IPS-15b (cell line): ENCODE data around the gene MCCC2.

ENCODE experiments used
- H3K27me3 ChIP-seq: one replicate; pipeline ENCODE4 v1.6.1; 2013; ENCODE audit warnings: low read length; ENCODE audit not compliant: control insufficient read depth, insufficient read depth
- H3K36me3 ChIP-seq: one replicate; pipeline ENCODE4 v1.6.1; 2013; ENCODE audit warnings: low read length; ENCODE audit not compliant: control insufficient read depth, insufficient read depth
- H3K4me1 ChIP-seq: one replicate; pipeline ENCODE4 v1.6.1; 2013; ENCODE audit warnings: mild to moderate bottlenecking, low read length; ENCODE audit not compliant: control insufficient read depth, insufficient read depth
- H3K4me3 ChIP-seq: one replicate; pipeline ENCODE4 v1.5.1; 2013; ENCODE audit warnings: low read depth, low read length
- H3K9ac ChIP-seq: one replicate; pipeline ENCODE4 v1.6.1; 2013; ENCODE audit warnings: low read depth, mild to moderate bottlenecking, low read length
- H3K9me3 ChIP-seq: one replicate; pipeline ENCODE4 v1.6.1; 2013; ENCODE audit warnings: mild to moderate bottlenecking, low read length; ENCODE audit not compliant: control insufficient read depth, insufficient read depth

The MCCC2 gene

DNA sequence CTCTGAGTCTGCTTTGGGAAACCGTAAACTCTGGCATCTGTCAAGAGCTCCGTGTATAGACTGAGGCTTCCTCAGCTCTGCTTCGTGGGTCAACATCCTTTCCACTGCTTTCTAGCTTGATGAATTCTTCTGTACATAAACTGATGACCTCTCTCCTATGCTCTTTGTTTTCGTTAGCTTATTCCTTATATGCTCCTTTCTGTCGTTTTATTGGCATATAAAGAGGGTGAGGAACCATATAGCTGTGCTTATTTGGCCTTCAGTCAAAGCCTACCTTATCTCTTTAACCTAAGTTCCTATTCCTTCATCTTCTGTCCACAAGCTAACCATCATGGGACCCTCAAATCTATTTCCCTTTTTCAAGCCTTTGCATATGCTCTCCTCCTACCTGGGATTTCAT, 92.6 kb downstream of the MCCC2 start:
- Histone ChIP-seq H3K27me3 (no peaks in the 10 kb centered on the region), H3K9me3 (no peaks in the 10 kb centered on the region), H3K36me3 (no peaks in the 10 kb centered on the region), H3K4me1 (no peaks in the 10 kb centered on the region), H3K9ac (no peak overlapping the region), H3K4me3 (no peak overlapping the region)

GRCh38 chr5:71680510-71680909, 93.4 kb downstream of the MCCC2 start:
- H3K4me3 ChIP-seq, result no peak overlapping the region
- H3K27me3 ChIP-seq, result no peaks in the 10 kb centered on the region
- H3K9ac ChIP-seq, result no peak overlapping the region
- H3K36me3 ChIP-seq, result no peaks in the 10 kb centered on the region
- H3K4me1 ChIP-seq, result no peaks in the 10 kb centered on the region
- H3K9me3 ChIP-seq, result no peaks in the 10 kb centered on the region

- Histone ChIP-seq H3K27me3 (no peaks in the 10 kb centered on the region), H3K9ac (no peak overlapping the region), H3K4me3 (no peak overlapping the region), H3K4me1 (no peaks in the 10 kb centered on the region), H3K36me3 (no peaks in the 10 kb centered on the region), H3K9me3 (no peaks in the 10 kb centered on the region)
Observed at GRCh38 chr5:71681296-71681695, 94.2 kb downstream of the MCCC2 start.

GRCh38 chr5:71684309-71684708, 97.2 kb downstream of the MCCC2 start:
- no peak overlapping the region for H3K4me3 ChIP-seq
- H3K36me3 ChIP-seq, result no peaks in the 10 kb centered on the region
- no peaks in the 10 kb centered on the region for H3K9me3 ChIP-seq
- H3K9ac ChIP-seq, result no peak overlapping the region
- no peaks in the 10 kb centered on the region for H3K27me3 ChIP-seq
- no peaks in the 10 kb centered on the region for H3K4me1 ChIP-seq

GRCh38 chr5:71693828-71694427, 106.8 kb downstream of the MCCC2 start:
- Histone ChIP-seq H3K4me3 (no peak overlapping the region), H3K4me1 (peaks cover 7% of the 10 kb centered on the region), H3K9ac (no peak overlapping the region), H3K36me3 (no peaks in the 10 kb centered on the region), H3K27me3 (no peaks in the 10 kb centered on the region), H3K9me3 (no peaks in the 10 kb centered on the region)

DNA sequence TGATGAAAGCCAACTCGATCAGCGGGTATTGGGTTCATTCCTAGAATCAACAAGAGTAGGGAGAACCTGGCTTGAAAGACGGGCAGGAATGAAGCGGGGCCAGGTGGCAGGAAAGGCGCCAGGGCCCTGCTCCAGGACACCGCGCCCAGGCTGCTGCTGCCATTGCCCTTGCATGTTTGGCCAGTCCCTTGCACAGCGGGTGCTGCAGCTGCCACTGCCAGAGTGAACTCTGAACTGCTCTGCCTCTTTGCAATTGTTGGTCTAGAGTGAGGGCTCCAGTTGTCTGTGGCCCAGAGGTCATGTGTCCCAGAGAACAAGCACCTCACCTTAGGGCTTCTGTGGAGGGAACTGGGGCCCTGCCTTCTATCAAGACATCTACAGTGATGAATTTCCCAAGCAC, 107.9 kb downstream of the MCCC2 start:
- H3K9ac ChIP-seq, result no peak overlapping the region
- H3K9me3 ChIP-seq, result no peaks in the 10 kb centered on the region
- H3K4me1 ChIP-seq, result peaks cover 7% of the 10 kb centered on the region
- H3K27me3 ChIP-seq, result no peaks in the 10 kb centered on the region
- H3K4me3 ChIP-seq, result no peak overlapping the region
- no peaks in the 10 kb centered on the region for H3K36me3 ChIP-seq

GRCh38 chr5:71695595-71695994, 108.5 kb downstream of the MCCC2 start:
- H3K27me3 ChIP-seq, result no peaks in the 10 kb centered on the region

DNA sequence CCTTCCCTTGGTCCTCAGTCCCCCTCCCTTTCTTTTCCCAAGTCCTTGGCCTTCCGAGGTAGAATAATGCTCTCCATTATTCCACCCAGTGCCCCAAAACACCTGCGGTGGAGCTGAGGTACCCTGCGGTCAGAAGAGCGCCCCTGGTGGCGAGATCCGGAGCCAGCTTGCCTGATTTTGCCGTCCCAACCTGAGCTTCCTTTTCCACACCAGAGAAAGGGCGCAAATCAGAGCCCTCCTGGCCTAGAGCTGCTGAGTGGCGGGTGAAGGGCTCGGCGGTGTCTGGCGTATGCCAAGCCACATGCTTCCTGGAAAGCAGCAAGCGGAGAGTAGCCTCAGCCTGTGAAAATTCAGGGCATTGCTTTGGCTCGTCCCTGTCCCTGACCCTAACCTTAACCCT, 110.8 kb downstream of the MCCC2 start:
- no peak overlapping the region for H3K9ac ChIP-seq
- H3K9me3 ChIP-seq, result no peaks in the 10 kb centered on the region
- H3K4me3 ChIP-seq, result no peak overlapping the region
- H3K36me3 ChIP-seq, result no peaks in the 10 kb centered on the region
- no peaks in the 10 kb centered on the region for H3K27me3 ChIP-seq
- H3K4me1 ChIP-seq, result peaks cover 7% of the 10 kb centered on the region

More at GRCh38 chr5:71695595-71695994, 108.5 kb downstream of the MCCC2 start:
- H3K4me3 ChIP-seq, result no peak overlapping the region
- no peaks in the 10 kb centered on the region for H3K36me3 ChIP-seq
- no peaks in the 10 kb centered on the region for H3K9me3 ChIP-seq
- H3K4me1 ChIP-seq, result peaks cover 7% of the 10 kb centered on the region
- H3K9ac ChIP-seq, result no peak overlapping the region

GRCh38 chr5:71699233-71699632, 112.1 kb downstream of the MCCC2 start:
- no peaks in the 10 kb centered on the region for H3K27me3 ChIP-seq
- H3K4me1 ChIP-seq, result peaks cover under 1% of the 10 kb centered on the region
- no peak overlapping the region for H3K9ac ChIP-seq
- no peaks in the 10 kb centered on the region for H3K36me3 ChIP-seq
- no peaks in the 10 kb centered on the region for H3K9me3 ChIP-seq
- H3K4me3 ChIP-seq, result no peak overlapping the region

GRCh38 chr5:71699751-71700150, 112.6 kb downstream of the MCCC2 start:
- Histone ChIP-seq H3K9me3 (no peaks in the 10 kb centered on the region), H3K27me3 (no peaks in the 10 kb centered on the region), H3K9ac (no peak overlapping the region), H3K4me1 (no peaks in the 10 kb centered on the region), H3K36me3 (no peaks in the 10 kb centered on the region), H3K4me3 (no peak overlapping the region)

DNA sequence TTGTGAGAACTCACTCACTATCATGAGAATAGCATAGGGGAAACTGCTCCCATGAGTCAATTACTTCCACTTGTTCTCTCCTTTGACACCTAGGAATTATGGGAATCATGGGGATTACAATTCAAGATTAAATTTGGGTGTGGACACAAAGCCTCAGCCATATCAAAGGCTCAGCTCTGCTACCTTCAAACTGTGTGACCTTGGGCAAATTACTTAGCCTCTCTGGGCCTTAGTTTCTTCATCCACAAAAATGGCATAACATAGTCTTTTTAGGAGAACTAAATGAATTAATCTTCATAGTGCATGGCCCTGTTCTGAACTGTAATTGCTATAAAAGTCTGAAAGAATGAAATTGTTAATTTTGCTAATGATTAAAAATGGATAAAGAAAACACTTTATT, 113.7 kb downstream of the MCCC2 start:
- no peak overlapping the region for H3K4me3 ChIP-seq
- no peak overlapping the region for H3K9ac ChIP-seq
- H3K27me3 ChIP-seq, result no peaks in the 10 kb centered on the region
- H3K4me1 ChIP-seq, result no peaks in the 10 kb centered on the region
- H3K9me3 ChIP-seq, result no peaks in the 10 kb centered on the region
- no peaks in the 10 kb centered on the region for H3K36me3 ChIP-seq

DNA sequence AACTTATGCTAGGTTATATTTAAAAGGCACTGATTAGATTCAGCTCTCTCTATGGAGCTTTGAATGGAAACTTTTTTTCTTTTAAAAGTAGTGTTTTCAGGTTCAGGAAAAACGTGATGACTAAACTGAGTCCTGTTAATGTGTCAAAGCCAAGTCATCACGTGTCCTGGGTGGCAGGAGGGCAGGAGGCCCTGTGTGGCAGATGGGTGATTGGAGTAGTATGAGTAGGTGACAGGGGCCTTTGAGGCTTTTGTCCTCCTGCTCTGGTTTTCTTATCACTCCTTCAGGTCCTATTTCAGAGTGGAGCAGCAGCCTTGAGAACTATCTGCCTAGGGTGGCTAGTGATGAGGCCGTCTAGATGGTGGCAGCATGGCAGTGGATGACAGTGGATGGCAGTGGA, 114.3 kb downstream of the MCCC2 start:
- Histone ChIP-seq H3K9ac (no peak overlapping the region), H3K9me3 (no peaks in the 10 kb centered on the region), H3K4me3 (no peak overlapping the region), H3K4me1 (no peaks in the 10 kb centered on the region), H3K36me3 (no peaks in the 10 kb centered on the region), H3K27me3 (no peaks in the 10 kb centered on the region)
